CD4-positive, CD25-positive, alpha-beta regulatory T cell (primary cell): Measurements from ENCODE around the gene FOCAD. TPM values are rescaled to one million over a fixed set of nuclear protein-coding genes. Genes with fewer than 3 reads are reported as not detected.

Source experiments
- ATAC-seq, 2 donors: fragments of 150-1000 bp; cut with Tn5 transposase; one replicate each; pipeline ENCODE4 v1.10.0; 2021; ENCODE audit warnings: low read depth in 2 of 2, moderate number of reproducible peaks in 2 of 2, moderate library complexity in 1 of 2
- DNase-seq, 3 donors: peaks; one replicate each; pipeline versions ENCODE4 v3.0.0 to v3.0.0-alpha.2; 2012 to 2022; ENCODE audit warnings: mixed read lengths in 1 of 3
- H3K27ac ChIP-seq: one replicate; pipeline ENCODE4 v1.7.0; 2013; ENCODE audit warnings: mild to moderate bottlenecking, low read length; ENCODE audit not compliant: insufficient read depth, poor library complexity, severe bottlenecking
- H3K27me3 ChIP-seq: one replicate; pipeline ENCODE4 v1.7.0; 2013; ENCODE audit warnings: low read length; ENCODE audit not compliant: control insufficient read depth, insufficient read depth
- H3K36me3 ChIP-seq: one replicate; pipeline ENCODE4 v1.7.0; 2013; ENCODE audit warnings: mild to moderate bottlenecking, low read length, moderate library complexity; ENCODE audit not compliant: control insufficient read depth, insufficient read depth
- H3K4me1 ChIP-seq: 2 replicates; pipeline ENCODE4 v1.7.0; 2013; ENCODE audit warnings: mild to moderate bottlenecking, low read length; ENCODE audit not compliant: insufficient read depth, control insufficient read depth, poor library complexity, severe bottlenecking
- H3K4me3 ChIP-seq: one replicate; pipeline ENCODE4 v1.7.0; 2013; ENCODE audit warnings: low read depth, mild to moderate bottlenecking, low read length, moderate library complexity
- H3K9me3 ChIP-seq, 2 experiments: 1 replicate in 1 of 2; 2 replicates in 1 of 2; pipeline ENCODE4 v1.7.0; 2013; ENCODE audit warnings: low read length in 2 of 2, mild to moderate bottlenecking in 1 of 2, moderate library complexity in 1 of 2; ENCODE audit not compliant: control insufficient read depth in 2 of 2
- H3K27ac Mint-ChIP-seq, 3 donors: one replicate each; pipeline ENCODE4 v1.8.0; 2020 to 2022; ENCODE audit warnings: mild to moderate bottlenecking in 3 of 3, mixed read lengths in 3 of 3, moderate library complexity in 2 of 3
- H3K27me3 Mint-ChIP-seq: one replicate; pipeline ENCODE4 v1.8.0; 2022; ENCODE audit warnings: mild to moderate bottlenecking, mixed read lengths
- H3K36me3 Mint-ChIP-seq: one replicate; pipeline ENCODE4 v1.8.0; 2020; ENCODE audit warnings: mixed read lengths
- H3K4me1 Mint-ChIP-seq, 4 donors: one replicate each; pipeline ENCODE4 v1.8.0; 2020 to 2022; ENCODE audit warnings: mixed read lengths in 4 of 4, mild to moderate bottlenecking in 1 of 4
- H3K4me3 Mint-ChIP-seq, 4 donors: one replicate each; pipeline ENCODE4 v1.8.0; 2020 to 2022; ENCODE audit warnings: mild to moderate bottlenecking in 4 of 4, mixed read lengths in 4 of 4, moderate library complexity in 3 of 4
- H3K9me3 Mint-ChIP-seq, 7 donors: one replicate each; pipeline ENCODE4 v1.8.0; 2020 to 2022; ENCODE audit warnings: mixed read lengths in 7 of 7, mild to moderate bottlenecking in 3 of 7, moderate library complexity in 2 of 7
- polyA plus RNA-seq, 4 donors: library from polyadenylated mRNA; unstranded; fragments of 300-500 nt; fragmentation: Illumina TruSeq; gene quantifications; one replicate each; pipeline ENCODE4 v1.2.3, GENCODE V29; 2021
- total RNA-seq: library from RNA; stranded (reverse); gene quantifications from one replicate; pipeline ENCODE4 v1.2.3, GENCODE V29; 2022

Gene FOCAD
- total and polyA plus RNA-seq, 5 donors from 2014 or later, result 9.0 to 19.6 (median 13.4) TPM

DNA sequence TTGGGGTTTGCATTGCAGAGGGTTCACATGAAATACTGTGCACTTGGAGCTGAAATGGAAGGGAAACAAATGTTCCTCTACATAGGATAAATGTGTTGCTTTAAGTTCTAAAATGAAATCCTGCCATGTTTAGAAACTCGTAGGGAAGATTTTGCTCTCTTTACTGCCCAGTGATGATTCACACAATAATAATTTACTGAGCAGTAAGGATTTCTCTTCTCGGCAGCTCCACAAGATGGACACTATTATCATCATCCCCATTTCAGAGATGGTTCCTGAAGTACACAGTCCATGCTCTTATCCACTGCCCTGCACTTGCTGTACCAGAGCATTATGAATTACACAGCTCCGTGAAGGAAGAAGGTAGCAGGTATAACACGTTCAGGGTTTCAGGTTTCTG lies 343.2 kb downstream of the FOCAD start:
- Histone ChIP-seq H3K36me3 (peaks cover 41% of the 10 kb centered on the region), H3K4me1 (peaks cover 60% of the 10 kb centered on the region), H3K9me3 (no peaks in the 10 kb centered on the region), H3K27ac (no peak overlapping the region), H3K4me3 (no peak overlapping the region), H3K27me3 (no peaks in the 10 kb centered on the region)
- Mint-ChIP-seq H3K27me3 (no peaks in the 10 kb centered on the region), H3K36me3 (peaks cover 30% of the 10 kb centered on the region), H3K4me3 (peak overlapping the region in 2 of 4 donors; percentile 20 to 21), H3K4me1 (peaks cover 25 to 43% (median 32%) of the 10 kb centered on the region in 4 donors), H3K9me3 (peaks cover 0 to 2% (median 0%) of the 10 kb centered on the region in 7 donors), H3K27ac (peak overlapping the region in 1 of 3 donors; percentile 18)
- DNase-seq (no peak), ATAC-seq (no peak)

DNA sequence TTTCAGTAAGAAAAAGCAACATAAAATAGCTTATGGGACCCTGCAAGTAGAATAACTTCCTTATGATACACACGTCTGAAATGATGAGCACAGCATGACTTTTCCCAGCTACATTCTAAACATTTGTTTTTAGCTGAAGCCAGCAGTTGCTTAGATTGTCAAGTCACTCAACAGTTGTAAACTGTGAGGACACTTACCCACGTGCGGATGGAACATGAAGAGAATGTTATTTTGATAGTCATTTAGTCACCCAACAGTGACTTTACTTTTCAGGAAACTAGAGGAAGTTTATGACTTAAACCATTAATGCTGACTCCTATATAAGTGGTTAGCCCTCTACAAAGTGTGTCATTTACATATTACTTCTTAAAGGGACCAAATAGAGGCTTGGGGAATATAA lies 344.4 kb downstream of the FOCAD start:
- Mint-ChIP-seq H3K9me3 (no peaks in the 10 kb centered on the region), H3K4me1 (peaks cover 29 to 49% (median 39%) of the 10 kb centered on the region in 4 donors), H3K27me3 (no peaks in the 10 kb centered on the region), H3K36me3 (peaks cover 25% of the 10 kb centered on the region), H3K4me3 (peak overlapping the region in 1 of 4 donors; percentile 66), H3K27ac (peak overlapping the region in 2 of 3 donors; percentile 16 to 44)
- Histone ChIP-seq H3K36me3 (peaks cover 37% of the 10 kb centered on the region), H3K4me3 (peak overlapping the region; percentile 42), H3K27me3 (no peaks in the 10 kb centered on the region), H3K27ac (peak overlapping the region; percentile 78), H3K9me3 (no peaks in the 10 kb centered on the region), H3K4me1 (peaks cover 61% of the 10 kb centered on the region)
- DNase-seq (peak in 1 of 3 donors; percentile 40), ATAC-seq (no peak)

DNA sequence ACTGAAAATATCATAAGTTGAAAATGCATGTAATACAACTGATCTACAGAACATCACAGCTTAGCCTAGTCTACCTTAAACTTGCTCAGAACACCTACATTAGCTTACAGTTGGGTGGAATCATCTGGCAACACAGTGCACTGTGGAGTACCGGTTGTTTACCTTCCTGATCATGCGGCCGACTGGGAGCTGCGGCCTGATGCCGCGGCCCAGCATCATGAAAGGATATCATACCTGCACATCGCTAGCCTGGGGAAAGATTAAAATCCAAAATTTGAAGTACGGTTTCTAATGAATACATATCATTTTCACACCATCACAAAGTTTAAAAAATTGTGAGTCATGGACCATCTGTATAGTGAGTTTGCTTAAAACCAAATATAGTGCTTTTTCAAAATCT lies 345.6 kb downstream of the FOCAD start:
- H3K27ac ChIP-seq, result peak overlapping the region; percentile 78
- no peaks in the 10 kb centered on the region for H3K27me3 Mint-ChIP-seq
- no peaks in the 10 kb centered on the region for H3K27me3 ChIP-seq
- peaks cover 53% of the 10 kb centered on the region for H3K4me1 ChIP-seq
- no peak overlapping the region for H3K4me3 Mint-ChIP-seq
- no peak overlapping the region for H3K27ac Mint-ChIP-seq
- H3K4me1 Mint-ChIP-seq, result peaks cover 21 to 41% (median 36%) of the 10 kb centered on the region in 4 donors
- H3K36me3 ChIP-seq, result peaks cover 28% of the 10 kb centered on the region
- no peak for DNase-seq
- no peak for ATAC-seq
- peak overlapping the region; percentile 23 for H3K4me3 ChIP-seq
- H3K9me3 Mint-ChIP-seq, result no peaks in the 10 kb centered on the region
- H3K9me3 ChIP-seq, result no peaks in the 10 kb centered on the region
- H3K36me3 Mint-ChIP-seq, result peaks cover 21% of the 10 kb centered on the region

DNA sequence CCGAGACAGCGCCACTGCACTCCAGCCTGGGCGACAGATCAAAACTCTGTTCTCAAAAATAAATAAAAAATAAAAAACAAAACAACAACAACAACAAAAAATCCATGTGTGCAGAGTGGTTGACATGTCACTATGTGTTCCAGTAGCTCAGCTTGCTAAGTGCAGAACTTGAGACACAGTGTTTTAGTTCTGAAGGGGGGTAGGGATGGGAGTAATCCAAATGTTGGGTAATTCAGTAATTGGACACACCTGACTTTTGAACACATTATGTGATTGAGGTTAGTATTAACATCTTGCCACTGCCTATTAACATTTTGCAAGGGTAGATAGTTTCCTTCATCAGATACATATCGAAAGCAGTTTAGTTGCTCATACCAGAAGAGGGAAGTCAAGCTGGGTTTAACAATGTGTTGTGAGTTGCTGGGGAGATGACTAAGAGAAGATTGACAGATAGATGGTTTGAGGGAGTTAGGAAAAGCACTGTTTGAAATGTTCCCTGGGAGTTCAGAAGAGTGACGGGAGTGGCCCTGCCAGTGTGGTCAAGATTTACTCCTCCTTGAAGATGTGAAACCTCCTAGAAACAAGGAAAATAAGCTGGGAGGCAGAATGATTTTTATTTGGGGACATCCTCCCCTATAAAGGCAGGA lies 346.5 kb downstream of the FOCAD start:
- peak overlapping the region; percentile 89 for H3K4me3 ChIP-seq
- H3K36me3 Mint-ChIP-seq, result peaks cover 21% of the 10 kb centered on the region

DNA sequence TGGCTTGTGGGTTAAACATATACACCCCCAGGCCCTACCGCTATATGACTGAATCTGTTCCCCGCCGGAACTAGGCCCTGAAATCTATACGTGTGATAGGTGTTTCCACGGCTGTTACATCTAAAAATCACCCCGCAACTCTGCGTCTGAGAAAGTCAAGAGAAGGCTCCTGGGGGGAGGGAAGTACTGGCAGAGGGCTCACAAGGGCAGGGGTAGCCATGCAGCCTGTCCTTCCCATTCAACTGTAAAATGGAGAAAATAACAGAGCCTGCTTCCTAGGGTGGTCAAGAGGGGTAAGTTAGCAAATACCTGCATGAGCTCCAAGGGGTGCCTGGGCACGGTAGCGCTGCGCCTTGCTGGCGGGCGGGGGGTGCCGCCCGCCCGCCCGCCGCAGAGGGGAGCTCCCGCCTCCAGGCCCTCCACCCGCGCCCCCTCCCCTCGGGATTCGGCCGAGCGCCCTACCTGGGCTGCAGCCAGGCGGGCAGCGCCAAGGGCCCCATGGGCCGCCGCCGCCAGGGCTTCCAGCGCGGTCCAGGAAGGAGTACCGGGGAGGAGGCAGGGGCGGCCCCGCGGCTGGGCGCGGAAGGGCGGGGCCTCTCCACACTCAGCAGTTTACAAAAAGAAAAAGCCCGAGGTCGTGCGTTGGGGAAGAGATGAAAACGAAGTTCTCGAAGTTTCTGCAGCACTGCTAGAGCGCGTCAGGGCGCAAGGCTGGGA lies 347.2 kb downstream of the FOCAD start, which contains the start of gene HACD4:
Gene HACD4 (minus strand): TSS at position 550 of the 717 bp plus-strand sequence. CDS start 50 bp downstream, at position 500.
- DNase-seq (peak; percentile 55 to 88 (median 74)), ATAC-seq (peak; percentile 80 to 81)
- no peaks in the 10 kb centered on the region for H3K27me3 Mint-ChIP-seq
- Histone ChIP-seq H3K27ac (peak within 1 kb of the TSS; percentile 78), H3K27me3 (no peaks in the 10 kb centered on the region), H3K4me3 (peak within 1 kb of the TSS; percentile 89), H3K36me3 (peaks cover 16% of the 10 kb centered on the region), H3K4me1 (peaks cover 50% of the 10 kb centered on the region), H3K9me3 (no peaks in the 10 kb centered on the region)
- H3K4me1 Mint-ChIP-seq, result peaks cover 20 to 32% (median 27%) of the 10 kb centered on the region in 4 donors
- peak within 1 kb of the TSS in 3 of 4 donors; percentile 83 to 86 (median 85) for H3K4me3 Mint-ChIP-seq
- H3K27ac Mint-ChIP-seq, result peak within 1 kb of the TSS in 2 of 3 donors; percentile 84 to 86
- H3K9me3 Mint-ChIP-seq, result no peaks in the 10 kb centered on the region
- H3K36me3 Mint-ChIP-seq, result peaks cover 15% of the 10 kb centered on the region

More for the DNA sequence above, 346.5 kb downstream of the FOCAD start:
- Mint-ChIP-seq H3K4me1 (peaks cover 21 to 39% (median 34%) of the 10 kb centered on the region in 4 donors), H3K27ac (no peak overlapping the region), H3K4me3 (no peak overlapping the region), H3K9me3 (no peaks in the 10 kb centered on the region), H3K27me3 (no peaks in the 10 kb centered on the region)
- DNase-seq, result peak in 2 of 3 donors; percentile 50 to 80
- Histone ChIP-seq H3K4me1 (peaks cover 53% of the 10 kb centered on the region), H3K9me3 (no peaks in the 10 kb centered on the region), H3K36me3 (peaks cover 22% of the 10 kb centered on the region), H3K27me3 (no peaks in the 10 kb centered on the region), H3K27ac (peak overlapping the region; percentile 78)
- peak; percentile 62 to 69 for ATAC-seq

DNA sequence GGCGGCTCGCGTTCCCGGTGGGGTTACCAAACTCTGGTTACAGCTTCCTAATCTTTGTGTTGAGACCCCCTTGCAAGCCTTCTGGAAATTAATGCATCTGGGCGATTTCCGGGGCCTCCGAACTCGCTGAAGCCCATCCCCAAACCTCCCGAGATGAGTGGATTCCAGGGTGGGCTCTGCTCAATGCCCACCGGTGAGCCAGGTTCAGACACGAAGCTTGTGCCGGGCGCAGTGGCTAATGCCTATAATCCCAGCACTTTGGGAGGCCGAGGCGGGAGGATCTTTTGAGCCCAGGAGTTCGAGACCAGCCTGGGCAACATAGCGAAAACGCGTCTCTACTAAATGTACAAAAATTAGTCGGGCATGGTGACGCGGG lies 347.7 kb downstream of the FOCAD start:
- peaks cover 12% of the 10 kb centered on the region for H3K36me3 ChIP-seq
- peaks cover 46% of the 10 kb centered on the region for H3K4me1 ChIP-seq
- Mint-ChIP-seq H3K4me3 (peak overlapping the region in 3 of 4 donors; percentile 83 to 86 (median 85)), H3K27ac (peak overlapping the region in 2 of 3 donors; percentile 75 to 84), H3K27me3 (peaks cover 4% of the 10 kb centered on the region), H3K4me1 (peaks cover 15 to 26% (median 21%) of the 10 kb centered on the region in 4 donors), H3K9me3 (peaks cover 0 to 2% (median 0%) of the 10 kb centered on the region in 7 donors), H3K36me3 (peaks cover 12% of the 10 kb centered on the region)
- H3K27me3 ChIP-seq, result no peaks in the 10 kb centered on the region
- no peaks in the 10 kb centered on the region for H3K9me3 ChIP-seq
- no peak for DNase-seq
- H3K4me3 ChIP-seq, result peak overlapping the region; percentile 70
- H3K27ac ChIP-seq, result peak overlapping the region; percentile 78
- no peak for ATAC-seq

DNA sequence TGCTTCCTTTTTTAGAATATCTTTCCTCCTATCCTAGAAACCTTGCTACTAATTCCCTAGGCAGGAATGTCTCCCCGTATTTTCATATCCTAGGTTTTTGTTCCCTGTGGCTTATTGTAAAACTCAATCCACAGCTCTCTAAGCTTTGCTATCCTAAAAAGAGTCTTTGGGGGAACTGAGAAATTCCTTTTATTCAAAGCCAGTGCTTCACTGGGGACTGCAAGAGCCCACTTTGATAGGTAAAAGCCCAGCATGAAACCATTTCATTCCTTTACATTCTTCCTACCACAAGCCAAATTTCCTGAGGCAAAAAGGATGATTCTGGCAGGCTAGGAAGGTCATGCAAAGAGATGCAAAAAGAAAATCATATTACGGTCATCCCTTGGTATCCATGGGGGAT lies 353.2 kb downstream of the FOCAD start:
- no peak overlapping the region for H3K27ac Mint-ChIP-seq
- H3K27me3 Mint-ChIP-seq, result peaks cover 5% of the 10 kb centered on the region

More for the DNA sequence above, 353.2 kb downstream of the FOCAD start:
- no peak for DNase-seq
- no peak overlapping the region for H3K4me3 ChIP-seq
- Mint-ChIP-seq H3K4me3 (no peak overlapping the region), H3K9me3 (peaks cover 0 to 2% (median 0%) of the 10 kb centered on the region in 7 donors), H3K36me3 (peaks cover 4% of the 10 kb centered on the region), H3K4me1 (peaks cover 10 to 22% (median 15%) of the 10 kb centered on the region in 4 donors)
- no peak overlapping the region for H3K27ac ChIP-seq
- no peaks in the 10 kb centered on the region for H3K9me3 ChIP-seq
- no peaks in the 10 kb centered on the region for H3K27me3 ChIP-seq
- ATAC-seq, result no peak
- H3K4me1 ChIP-seq, result peaks cover 1% of the 10 kb centered on the region
- H3K36me3 ChIP-seq, result no peaks in the 10 kb centered on the region
